Panc1 (cell line): Measurements from ENCODE around the gene DNAJA1. TPM values are rescaled to one million over a fixed set of nuclear protein-coding genes. Genes with fewer than 3 reads are reported as not detected.

Experiments used
- ATAC-seq: fragments of 200-7000 bp; cut with Tn5 transposase; 2 replicates; pipeline ENCODE4 v1.9.1; 2020; ENCODE audit warnings: mild to moderate bottlenecking, moderate library complexity
- BruUV-seq: library from RNA; stranded (reverse); fragments of 400-500 nt; replicated peaks from 2 replicates; lab custom pipeline; 2021; lab: Mats Ljungman, UMichigan
- CTCF ChIA-PET: fragments of 300-600 bp; sonication (Branson Sonifier 250); formaldehyde crosslinking; loops from one replicate; lab custom pipeline; 2022; ENCODE audit warnings: antibody characterized with exemption; lab: Charles Lee
- POLR2A ChIA-PET: fragments of 300-600 bp; sonication (Branson Sonifier 250); formaldehyde crosslinking; loops from one replicate; lab custom pipeline; 2022; ENCODE audit warnings: antibody characterized with exemption; lab: Charles Lee
- DNase-seq: peaks from one replicate; pipeline ENCODE4 v3.0.0-alpha.2; 2010; ENCODE audit warnings: low read depth, low spot score
- H3K27ac ChIP-seq: 2 replicates; pipeline ENCODE4 v1.5.1; 2011; ENCODE audit warnings: mild to moderate bottlenecking, low read length, inconsistent platforms
- H3K27me3 ChIP-seq: fragments of 200-500 bp; sonication (Bioruptor generic); 2 replicates; pipeline ENCODE4 v1.6.0; 2014; ENCODE audit warnings: low read length, inconsistent platforms; ENCODE audit not compliant: control insufficient read depth, insufficient read depth
- H3K36me3 ChIP-seq: fragments of 200-500 bp; sonication (Bioruptor generic); 2 replicates; pipeline ENCODE4 v1.5.1; 2014; ENCODE audit warnings: inconsistent platforms, mild to moderate bottlenecking, low read length, moderate library complexity; ENCODE audit not compliant: control insufficient read depth, insufficient read depth
- H3K4me1 ChIP-seq: 2 replicates; pipeline ENCODE4 v1.5.1; 2011; ENCODE audit warnings: inconsistent platforms, mild to moderate bottlenecking, low read length, moderate library complexity; ENCODE audit not compliant: control insufficient read depth, insufficient read depth
- H3K4me3 ChIP-seq, 2 experiments: 2 replicates each; pipeline ENCODE4 v1.5.1; 2011 to 2012; ENCODE audit warnings: low read depth in 2 of 2, low read length in 2 of 2, mild to moderate bottlenecking in 2 of 2, inconsistent platforms in 1 of 2, moderate library complexity in 1 of 2
- H3K9me3 ChIP-seq: fragments of 200-500 bp; sonication (Bioruptor generic); 2 replicates; pipeline ENCODE4 v1.5.1; 2014; ENCODE audit warnings: low read depth, mild to moderate bottlenecking, inconsistent platforms, low read length, moderate library complexity; ENCODE audit not compliant: control insufficient read depth, insufficient read depth
- POLR2AphosphoS5 ChIP-seq: IDR thresholded peaks from 2 replicates; pipeline ENCODE4 v1.6.1; 2012; ENCODE audit warnings: mild to moderate bottlenecking, low read depth, low read length, moderate library complexity
- SIN3A ChIP-seq: IDR thresholded peaks from 2 replicates; pipeline ENCODE4 v1.6.1; 2012; ENCODE audit warnings: low read depth, mild to moderate bottlenecking, low read length, moderate library complexity, borderline replicate concordance; ENCODE audit not compliant: insufficient read depth
- TCF7L2 ChIP-seq: IDR thresholded peaks from 2 replicates; pipeline ENCODE4 v1.6.1; 2011; ENCODE audit warnings: mild to moderate bottlenecking, low read depth, low read length, inconsistent platforms
- in situ Hi-C: cut with HindIII; loops from 2 replicates; pipeline ENCODE4 v1.10.0; 2016; ENCODE audit warnings: low sequenced_read_pairs, low pct_unique_long_range_greater_than_20kb
- intact Hi-C: fragments of 100-400 bp; cut with micrococcal nuclease; formaldehyde crosslinking; loops from one replicate; pipeline ENCODE4 v1.10.0; 2022; ENCODE audit not compliant: unreplicated experiment
- total RNA-seq: library from RNA; stranded (reverse); gene quantifications from one replicate; pipeline ENCODE4 v1.2.1, GENCODE V29; 2021; ENCODE audit not compliant: unreplicated experiment
- TF ChIP-seq, protein P1 (sequence below): fragments of 450-650 bp; IDR thresholded peaks from 2 replicates; pipeline ENCODE4 v1.5.1; 2017; ENCODE audit warnings: mild to moderate bottlenecking
- TF ChIP-seq, protein P2 (sequence below), 2 experiments: IDR thresholded peaks; 2 replicates each; pipeline ENCODE4 v1.6.1; 2011 to 2012; ENCODE audit warnings: low read depth in 2 of 2, control low read depth in 1 of 2, low read length in 1 of 2, mild to moderate bottlenecking in 1 of 2, moderate library complexity in 1 of 2; ENCODE audit not compliant: insufficient read depth in 1 of 2

Gene DNAJA1
- total RNA-seq, 1 experiment from 2014 or later, result 246 TPM

DNA sequence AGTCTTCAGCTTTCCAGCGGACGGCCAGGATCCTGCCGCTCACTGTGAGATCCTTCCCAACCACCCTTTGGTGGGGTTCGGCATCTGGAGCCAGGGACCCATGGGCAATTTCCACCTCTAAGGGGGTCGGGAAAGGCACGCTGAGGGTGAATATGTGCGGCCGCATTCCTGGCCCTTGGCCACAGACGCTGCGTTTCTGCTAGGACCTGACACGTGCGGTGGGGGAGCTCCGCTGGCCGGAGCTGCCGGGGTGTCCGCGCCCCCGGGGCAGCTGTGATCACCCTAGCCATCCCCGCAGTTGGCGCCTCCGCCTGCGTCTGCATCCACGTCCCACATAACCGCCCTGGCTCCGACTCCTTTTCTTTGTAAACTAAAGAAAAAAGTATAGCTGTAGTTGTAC lies 5.3 kb upstream of the DNAJA1 start:
- no peak for DNase-seq
- Histone ChIP-seq H3K27ac (no peak overlapping the region), H3K9me3 (no peaks in the 10 kb centered on the region), H3K4me3 (no peak overlapping the region), H3K36me3 (no peaks in the 10 kb centered on the region), H3K27me3 (no peaks in the 10 kb centered on the region), H3K4me1 (peaks cover 7% of the 10 kb centered on the region)
- BruUV-seq, result no TSS peak
- in situ Hi-C loops, result no loop called here
- intact Hi-C loops, result no loop called here
- ChIA-PET CTCF (no interaction called here), POLR2A (no interaction called here)
- ATAC-seq, result no peak
- TF ChIP-seq POLR2AphosphoS5 (no peak), TCF7L2 (no peak), SIN3A (no peak)
- TF ChIP-seq, protein P1, sequence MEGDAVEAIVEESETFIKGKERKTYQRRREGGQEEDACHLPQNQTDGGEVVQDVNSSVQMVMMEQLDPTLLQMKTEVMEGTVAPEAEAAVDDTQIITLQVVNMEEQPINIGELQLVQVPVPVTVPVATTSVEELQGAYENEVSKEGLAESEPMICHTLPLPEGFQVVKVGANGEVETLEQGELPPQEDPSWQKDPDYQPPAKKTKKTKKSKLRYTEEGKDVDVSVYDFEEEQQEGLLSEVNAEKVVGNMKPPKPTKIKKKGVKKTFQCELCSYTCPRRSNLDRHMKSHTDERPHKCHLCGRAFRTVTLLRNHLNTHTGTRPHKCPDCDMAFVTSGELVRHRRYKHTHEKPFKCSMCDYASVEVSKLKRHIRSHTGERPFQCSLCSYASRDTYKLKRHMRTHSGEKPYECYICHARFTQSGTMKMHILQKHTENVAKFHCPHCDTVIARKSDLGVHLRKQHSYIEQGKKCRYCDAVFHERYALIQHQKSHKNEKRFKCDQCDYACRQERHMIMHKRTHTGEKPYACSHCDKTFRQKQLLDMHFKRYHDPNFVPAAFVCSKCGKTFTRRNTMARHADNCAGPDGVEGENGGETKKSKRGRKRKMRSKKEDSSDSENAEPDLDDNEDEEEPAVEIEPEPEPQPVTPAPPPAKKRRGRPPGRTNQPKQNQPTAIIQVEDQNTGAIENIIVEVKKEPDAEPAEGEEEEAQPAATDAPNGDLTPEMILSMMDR, result no peak
- TF ChIP-seq, protein P2, sequence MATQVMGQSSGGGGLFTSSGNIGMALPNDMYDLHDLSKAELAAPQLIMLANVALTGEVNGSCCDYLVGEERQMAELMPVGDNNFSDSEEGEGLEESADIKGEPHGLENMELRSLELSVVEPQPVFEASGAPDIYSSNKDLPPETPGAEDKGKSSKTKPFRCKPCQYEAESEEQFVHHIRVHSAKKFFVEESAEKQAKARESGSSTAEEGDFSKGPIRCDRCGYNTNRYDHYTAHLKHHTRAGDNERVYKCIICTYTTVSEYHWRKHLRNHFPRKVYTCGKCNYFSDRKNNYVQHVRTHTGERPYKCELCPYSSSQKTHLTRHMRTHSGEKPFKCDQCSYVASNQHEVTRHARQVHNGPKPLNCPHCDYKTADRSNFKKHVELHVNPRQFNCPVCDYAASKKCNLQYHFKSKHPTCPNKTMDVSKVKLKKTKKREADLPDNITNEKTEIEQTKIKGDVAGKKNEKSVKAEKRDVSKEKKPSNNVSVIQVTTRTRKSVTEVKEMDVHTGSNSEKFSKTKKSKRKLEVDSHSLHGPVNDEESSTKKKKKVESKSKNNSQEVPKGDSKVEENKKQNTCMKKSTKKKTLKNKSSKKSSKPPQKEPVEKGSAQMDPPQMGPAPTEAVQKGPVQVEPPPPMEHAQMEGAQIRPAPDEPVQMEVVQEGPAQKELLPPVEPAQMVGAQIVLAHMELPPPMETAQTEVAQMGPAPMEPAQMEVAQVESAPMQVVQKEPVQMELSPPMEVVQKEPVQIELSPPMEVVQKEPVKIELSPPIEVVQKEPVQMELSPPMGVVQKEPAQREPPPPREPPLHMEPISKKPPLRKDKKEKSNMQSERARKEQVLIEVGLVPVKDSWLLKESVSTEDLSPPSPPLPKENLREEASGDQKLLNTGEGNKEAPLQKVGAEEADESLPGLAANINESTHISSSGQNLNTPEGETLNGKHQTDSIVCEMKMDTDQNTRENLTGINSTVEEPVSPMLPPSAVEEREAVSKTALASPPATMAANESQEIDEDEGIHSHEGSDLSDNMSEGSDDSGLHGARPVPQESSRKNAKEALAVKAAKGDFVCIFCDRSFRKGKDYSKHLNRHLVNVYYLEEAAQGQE (IDR thresholded peaks at IDR 0.05; ENCODE audit: insufficient read depth in 1 of 2, low read depth in 2 of 2, low read length in 1 of 2), result no peak

DNA sequence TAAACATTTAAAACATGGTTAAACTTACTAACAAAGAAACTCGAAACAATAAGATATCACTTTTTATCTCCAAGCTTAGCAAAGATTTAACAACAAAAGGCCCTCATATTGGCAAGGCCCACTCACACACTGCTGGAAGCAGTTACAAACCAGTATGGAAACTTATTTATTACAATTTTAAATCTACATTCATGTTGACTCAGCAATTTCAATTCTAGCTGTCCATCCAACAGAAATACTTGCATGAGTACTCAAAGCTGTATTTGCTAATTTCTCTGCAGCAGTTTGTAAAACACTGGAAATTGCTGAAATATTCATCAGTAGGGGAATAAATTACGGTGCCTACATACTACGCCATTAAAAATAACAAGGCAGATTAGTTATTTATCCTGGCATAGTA lies 2.8 kb upstream of the DNAJA1 start:
- Histone ChIP-seq H3K4me3 (no peak overlapping the region), H3K4me1 (peaks cover 15% of the 10 kb centered on the region), H3K27ac (no peak overlapping the region), H3K9me3 (no peaks in the 10 kb centered on the region), H3K36me3 (peaks cover 10% of the 10 kb centered on the region), H3K27me3 (no peaks in the 10 kb centered on the region)
- ChIA-PET POLR2A (interaction anchor here (0.9 kb wide), 1 partner anchor 16 kb away, joined by 3 read pairs; no protein-coding TSS in a partner anchor), CTCF (no interaction called here)
- intact Hi-C loops (no loop called here), in situ Hi-C loops (no loop called here)
- ATAC-seq, result no peak
- DNase-seq, result no peak
- TF ChIP-seq, protein P1, result no peak
- TF ChIP-seq, protein P2 (IDR thresholded peaks at IDR 0.05; ENCODE audit: insufficient read depth in 1 of 2, low read depth in 2 of 2, low read length in 1 of 2), result no peak
- TF ChIP-seq TCF7L2 (no peak), POLR2AphosphoS5 (no peak), SIN3A (no peak)
- BruUV-seq, result no TSS peak
